SK-N-MC (cell line): ENCODE data around the gene RGS7.

Experiments
- DNase-seq: peaks from one replicate; pipeline ENCODE4 v3.0.0-alpha.2; 2011; ENCODE audit warnings: low read depth, low spot score
- H3K27ac ChIP-seq: fragments of 200-600 bp; sonication (generic); 2 replicates; pipeline ENCODE4 v1.5.1; 2016; ENCODE audit warnings: mixed run types
- H3K36me3 ChIP-seq: fragments of 200-600 bp; sonication (generic); 2 replicates; pipeline ENCODE4 v1.6.1; 2017; ENCODE audit warnings: antibody characterized with exemption, low read length, mixed read lengths; ENCODE audit not compliant: insufficient read depth
- H3K4me3 ChIP-seq: fragments of 200-600 bp; sonication (generic); 2 replicates; pipeline ENCODE4 v1.5.1; 2016
- H3K9ac ChIP-seq: fragments of 200-600 bp; sonication (generic); 2 replicates; pipeline ENCODE4 v1.8.0; 2017; ENCODE audit warnings: mixed run types, mixed read lengths; ENCODE audit not compliant: insufficient read length
- H3K9me3 ChIP-seq: fragments of 200-600 bp; sonication (generic); 2 replicates; pipeline ENCODE4 v1.6.1; 2017; ENCODE audit warnings: low read depth, mild to moderate bottlenecking, antibody characterized with exemption, low read length, moderate library complexity, mixed read lengths
- EZH2 ChIP-seq: fragments of 200-600 bp; sonication (generic); IDR thresholded peaks from one replicate; pipeline ENCODE4 v1.6.1; 2017; ENCODE audit warnings: antibody characterized with exemption
- FOXP2 ChIP-seq: optimal IDR thresholded peaks from 2 replicates; pipeline ENCODE3; 2011; ENCODE audit warnings: mild to moderate bottlenecking, moderate library complexity; ENCODE audit not compliant: insufficient read depth; ENCODE audit errors: extremely low read length, control extremely low read depth
- POLR2AphosphoS5 ChIP-seq: IDR thresholded peaks from 2 replicates; pipeline ENCODE4 v1.6.1; 2012; ENCODE audit warnings: mild to moderate bottlenecking, low read depth, low read length, borderline replicate concordance

Gene RGS7

DNA sequence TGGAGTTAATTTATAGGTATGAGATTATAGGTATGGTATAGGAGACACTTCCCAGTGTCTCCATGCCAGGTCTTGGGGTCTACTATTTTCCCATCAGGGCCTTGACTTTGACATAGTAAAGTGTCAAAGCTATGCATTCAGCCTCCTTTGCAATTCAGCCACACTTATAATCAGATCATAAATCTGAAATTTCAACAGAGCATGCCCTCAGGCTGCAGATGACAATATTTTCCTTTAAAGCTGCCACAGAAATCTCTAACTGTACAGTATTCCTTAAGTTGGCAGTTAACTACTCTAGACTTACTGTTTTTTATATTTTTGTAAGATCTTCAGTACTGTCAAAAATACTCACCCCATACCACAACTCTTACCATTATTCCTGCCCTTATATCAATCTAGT lies 30.2 kb upstream of the RGS7 start:
- TF ChIP-seq EZH2 (no peak), POLR2AphosphoS5 (no peak), FOXP2 (no peak)
- no peak overlapping the region for H3K9ac ChIP-seq
- H3K27ac ChIP-seq = no peak overlapping the region
- H3K4me3 ChIP-seq = no peak overlapping the region
- no peaks in the 10 kb centered on the region for H3K36me3 ChIP-seq
- DNase-seq = no peak
- H3K9me3 ChIP-seq = no peaks in the 10 kb centered on the region

DNA sequence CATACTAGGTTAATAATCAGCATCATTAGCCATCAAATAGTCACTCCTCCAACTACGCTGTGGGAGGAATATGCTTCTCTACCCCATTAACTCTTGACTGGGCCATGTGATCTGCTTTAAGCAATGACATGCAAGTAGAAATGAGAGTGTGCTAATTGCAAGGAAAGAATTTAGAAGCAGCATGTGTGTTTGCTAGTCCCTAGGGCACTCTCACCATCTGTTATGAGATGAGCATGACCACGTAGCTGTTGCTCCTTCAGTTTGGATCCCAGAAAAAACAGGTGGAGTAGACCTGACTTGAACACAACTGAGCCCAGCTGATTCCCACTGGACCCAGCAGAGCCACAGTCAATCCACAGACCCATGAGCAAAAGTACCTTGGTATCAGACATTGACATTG lies 19.7 kb upstream of the RGS7 start:
- H3K9me3 ChIP-seq = no peaks in the 10 kb centered on the region
- H3K27ac ChIP-seq = no peak overlapping the region
- no peaks in the 10 kb centered on the region for H3K36me3 ChIP-seq
- no peak overlapping the region for H3K9ac ChIP-seq
- TF ChIP-seq POLR2AphosphoS5 = no peak
- TF ChIP-seq EZH2 = no peak
- no peak for TF ChIP-seq FOXP2
- no peak overlapping the region for H3K4me3 ChIP-seq
- DNase-seq = no peak

DNA sequence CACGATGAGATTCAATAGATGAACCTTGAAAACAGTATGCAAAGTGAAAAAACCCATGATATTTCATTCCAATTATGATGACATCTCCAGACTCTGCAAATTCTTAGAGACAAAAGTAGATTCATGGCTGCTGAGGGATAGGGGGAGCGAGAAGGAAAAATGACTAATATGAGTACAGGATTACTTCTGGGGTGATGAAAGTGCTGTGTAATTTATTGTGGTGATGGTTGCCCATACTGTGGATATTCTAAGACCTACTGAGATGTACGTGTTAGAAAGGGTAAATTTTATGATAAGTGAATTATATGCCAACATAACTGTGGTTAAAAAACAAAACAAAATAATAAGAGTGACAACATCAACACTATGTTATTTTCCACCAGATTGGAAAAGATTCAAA lies 18.9 kb upstream of the RGS7 start:
- TF ChIP-seq FOXP2 = no peak
- no peak for TF ChIP-seq EZH2
- no peak for TF ChIP-seq POLR2AphosphoS5
- Histone ChIP-seq H3K36me3 (no peaks in the 10 kb centered on the region), H3K27ac (no peak overlapping the region), H3K9ac (no peak overlapping the region), H3K9me3 (no peaks in the 10 kb centered on the region), H3K4me3 (no peak overlapping the region)
- DNase-seq = no peak

DNA sequence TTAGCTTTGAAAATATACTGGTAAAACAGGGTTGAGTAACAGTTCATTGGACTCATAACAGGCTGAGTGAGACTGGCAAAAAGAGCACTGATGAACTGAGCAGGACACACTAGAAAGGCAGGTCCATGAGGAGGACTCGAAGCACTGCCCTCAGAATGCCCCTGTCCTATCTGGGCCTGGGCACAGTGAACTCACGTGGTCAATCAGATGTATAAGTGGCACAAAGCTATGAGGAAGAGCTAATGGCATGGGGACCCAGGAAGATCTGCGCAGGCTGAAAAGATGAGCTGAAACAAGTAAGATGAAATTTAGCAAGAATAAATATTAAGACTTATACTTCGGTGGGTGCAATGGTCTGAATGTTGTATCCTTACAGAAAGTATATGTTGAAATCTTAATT lies 9.2 kb upstream of the RGS7 start:
- TF ChIP-seq FOXP2 (no peak), EZH2 (no peak), POLR2AphosphoS5 (no peak)
- H3K36me3 ChIP-seq = no peaks in the 10 kb centered on the region

DNA sequence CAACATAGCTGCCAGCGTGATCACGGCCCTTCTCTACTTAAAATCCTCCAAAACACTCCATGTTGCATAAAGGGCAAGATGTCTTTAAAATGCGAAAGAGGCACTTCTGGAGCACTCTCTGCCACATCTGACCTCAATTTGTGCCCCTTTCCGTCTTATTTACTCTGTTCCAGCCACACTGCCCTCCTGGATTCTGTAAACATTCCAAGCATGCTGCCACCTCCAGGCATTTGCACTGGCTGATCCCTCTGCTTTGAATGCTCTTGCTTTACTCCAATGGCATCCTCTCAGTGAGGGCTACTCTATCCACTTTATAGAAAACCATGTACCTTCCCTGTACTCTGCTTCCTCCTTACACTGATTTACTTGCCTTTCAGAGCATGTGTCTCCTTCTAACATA lies 5.3 kb upstream of the RGS7 start:
- Histone ChIP-seq H3K36me3 (no peaks in the 10 kb centered on the region), H3K9me3 (no peaks in the 10 kb centered on the region), H3K9ac (no peak overlapping the region), H3K27ac (no peak overlapping the region), H3K4me3 (no peak overlapping the region)
- no peak for TF ChIP-seq FOXP2
- TF ChIP-seq EZH2 = no peak
- DNase-seq = no peak

More for the DNA sequence above, 9.2 kb upstream of the RGS7 start:
- Histone ChIP-seq H3K27ac (no peak overlapping the region), H3K9ac (no peak overlapping the region), H3K9me3 (no peaks in the 10 kb centered on the region), H3K4me3 (no peak overlapping the region)
- DNase-seq = no peak

DNA sequence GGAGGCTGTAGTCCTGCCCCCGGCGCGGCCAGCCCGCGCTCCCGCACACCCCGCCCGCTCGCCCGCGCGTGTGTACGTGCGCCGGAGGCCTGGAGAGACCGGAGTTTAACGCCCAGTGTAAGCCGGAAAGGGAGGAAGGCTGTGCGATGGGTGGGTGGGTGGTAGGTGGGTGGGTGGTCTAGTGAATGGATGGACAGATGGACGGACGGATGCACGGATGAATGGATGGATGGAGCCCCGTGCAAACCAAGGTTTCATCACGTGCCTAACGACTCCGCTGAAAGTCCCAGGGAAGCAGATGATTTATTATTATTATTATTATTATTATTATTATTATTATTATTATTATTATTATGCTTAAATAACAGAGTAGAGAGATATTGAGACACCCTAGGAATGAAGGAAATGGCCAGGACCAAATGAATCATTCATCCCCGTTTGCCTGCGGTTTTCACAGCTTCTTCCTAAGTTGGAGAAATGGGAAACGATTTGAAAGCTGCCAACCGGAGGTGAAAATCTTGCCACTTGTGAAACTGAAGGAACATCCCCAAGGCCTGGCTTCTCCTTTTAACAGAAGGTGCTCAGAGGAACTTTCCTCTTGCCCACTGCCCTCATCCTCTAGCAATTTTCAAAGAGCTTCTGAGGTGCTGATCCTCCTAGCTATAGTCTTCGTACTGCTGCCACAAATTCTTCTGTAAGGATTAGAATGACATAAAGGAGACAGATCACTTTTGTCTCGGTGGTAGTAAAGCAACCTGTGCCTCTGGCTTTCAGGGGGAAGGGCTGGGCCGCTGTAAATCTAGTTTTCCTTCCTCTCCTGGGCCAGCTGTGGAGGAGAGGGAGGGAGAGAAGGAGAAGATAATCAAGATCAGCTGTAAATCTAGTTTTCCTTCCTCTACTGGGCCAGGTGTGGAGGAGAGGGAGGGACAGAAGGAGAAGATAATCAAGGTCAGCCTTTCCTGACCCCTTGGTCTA lies 648 bp upstream of the RGS7 start:
- Histone ChIP-seq H3K36me3 (no peaks in the 10 kb centered on the region), H3K4me3 (peak overlapping the region; percentile 45; the same call in 1 of the 2 replicates), H3K27ac (no peak overlapping the region), H3K9ac (no peak overlapping the region), H3K9me3 (no peaks in the 10 kb centered on the region)
- no peak for TF ChIP-seq POLR2AphosphoS5
- TF ChIP-seq FOXP2 = no peak
- no peak for TF ChIP-seq EZH2
- no peak for DNase-seq

DNA sequence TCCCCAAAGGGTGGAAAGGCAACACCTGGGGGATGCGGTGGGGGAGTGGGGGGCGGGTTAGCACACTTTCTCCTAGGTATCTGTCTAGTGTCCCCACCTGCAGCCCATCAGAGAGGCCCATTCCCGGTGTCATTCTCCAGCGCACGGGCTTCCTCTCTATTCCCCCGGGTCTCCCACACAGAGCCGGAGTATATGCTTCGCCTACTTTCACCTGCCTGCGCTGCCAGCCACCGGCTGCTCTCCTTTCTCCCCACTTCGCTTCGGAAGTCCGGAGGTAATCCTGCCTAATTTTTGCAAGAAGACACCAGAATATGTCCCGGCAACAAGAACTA lies 852 bp downstream of the RGS7 start:
- H3K9ac ChIP-seq = no peak overlapping the region
- TF ChIP-seq FOXP2 (no peak), EZH2 (no peak), POLR2AphosphoS5 (no peak)
- H3K36me3 ChIP-seq = no peaks in the 10 kb centered on the region
- no peak overlapping the region for H3K27ac ChIP-seq
- DNase-seq = no peak
- H3K9me3 ChIP-seq = no peaks in the 10 kb centered on the region
- H3K4me3 ChIP-seq = no peak overlapping the region

DNA sequence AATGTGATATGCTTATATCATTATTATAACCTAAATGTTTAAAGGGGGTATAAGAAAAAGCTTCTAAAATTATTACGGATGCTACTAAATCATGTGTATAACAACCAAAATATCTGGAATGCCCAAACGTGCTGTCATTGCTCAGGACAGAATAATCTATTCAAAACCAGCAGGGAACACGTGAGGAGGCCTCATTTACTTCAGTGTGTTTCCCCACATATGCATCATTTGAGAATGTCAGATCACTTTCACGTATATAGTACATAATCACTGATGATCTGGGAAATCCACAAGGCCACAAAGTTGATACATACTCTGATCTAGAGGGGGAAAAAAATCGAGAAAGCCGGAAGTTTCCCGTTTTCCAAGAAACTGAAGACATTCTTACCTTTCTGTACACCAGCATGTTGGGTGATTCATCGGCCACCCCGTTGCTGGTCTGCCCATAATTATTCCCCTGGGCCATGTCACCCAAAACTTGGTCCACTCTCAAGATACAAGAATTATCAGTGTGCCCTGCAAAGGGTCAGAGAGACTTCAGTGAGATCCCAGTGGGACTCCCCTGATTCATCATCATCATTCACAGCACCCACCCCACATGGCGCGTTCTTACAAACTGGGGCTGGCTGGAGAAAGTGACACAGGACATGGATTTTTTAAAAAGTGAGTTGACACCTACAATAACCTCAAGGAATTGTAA lies 1.5 kb downstream of the RGS7 start:
- no peak for TF ChIP-seq POLR2AphosphoS5
- no peak for TF ChIP-seq EZH2
- no peak for TF ChIP-seq FOXP2

DNA sequence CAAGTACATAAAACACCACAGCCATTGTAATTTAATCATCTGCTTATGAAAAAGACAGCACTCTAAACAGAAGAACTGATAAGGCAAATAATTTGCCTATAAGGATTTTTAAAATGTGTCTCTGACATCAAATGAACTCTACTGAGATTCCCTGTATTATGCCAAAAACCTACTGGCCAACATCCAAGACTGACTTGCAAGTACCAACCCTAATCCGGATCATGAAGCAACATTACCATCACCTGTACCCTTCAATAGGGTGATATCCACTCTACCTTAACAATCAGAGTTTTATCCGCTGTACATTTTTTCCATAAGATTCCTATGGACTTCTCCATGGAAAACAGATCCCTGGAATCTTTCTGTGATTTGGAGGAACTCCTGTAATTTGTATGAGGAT lies 4.6 kb downstream of the RGS7 start:
- Histone ChIP-seq H3K4me3 (no peak overlapping the region), H3K9ac (no peak overlapping the region), H3K36me3 (no peaks in the 10 kb centered on the region), H3K27ac (no peak overlapping the region), H3K9me3 (no peaks in the 10 kb centered on the region)
- TF ChIP-seq POLR2AphosphoS5 (no peak), EZH2 (no peak), FOXP2 (no peak)
- DNase-seq = no peak

More for the DNA sequence above, 1.5 kb downstream of the RGS7 start:
- no peaks in the 10 kb centered on the region for H3K36me3 ChIP-seq
- H3K9me3 ChIP-seq = no peaks in the 10 kb centered on the region
- DNase-seq = no peak
- no peak overlapping the region for H3K27ac ChIP-seq
- H3K9ac ChIP-seq = no peak overlapping the region
- H3K4me3 ChIP-seq = no peak overlapping the region

DNA sequence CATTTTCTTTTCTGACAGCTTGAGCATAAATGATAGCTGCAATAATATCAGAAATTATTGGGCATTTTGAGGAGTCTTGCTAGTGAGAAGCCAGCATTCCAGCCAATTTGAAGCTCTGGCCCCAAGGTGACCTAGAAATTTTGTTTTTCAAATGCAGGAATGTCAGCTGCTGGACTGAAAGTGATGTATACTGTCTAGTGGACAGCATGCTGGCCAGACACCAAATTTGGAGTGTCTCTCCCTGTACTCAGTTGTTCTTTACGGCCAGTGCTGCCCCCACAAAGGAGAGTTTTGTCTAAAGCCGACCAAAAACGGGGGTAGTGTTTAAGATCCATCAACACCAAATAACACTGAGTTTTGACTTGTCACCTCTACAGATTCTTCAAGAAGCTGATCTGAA lies 5.2 kb downstream of the RGS7 start:
- H3K36me3 ChIP-seq = no peaks in the 10 kb centered on the region
- no peaks in the 10 kb centered on the region for H3K9me3 ChIP-seq
- no peak overlapping the region for H3K9ac ChIP-seq
- H3K4me3 ChIP-seq = no peak overlapping the region
- no peak overlapping the region for H3K27ac ChIP-seq
- TF ChIP-seq POLR2AphosphoS5 (no peak), FOXP2 (no peak), EZH2 (no peak)
- no peak for DNase-seq
